ENCODE results near the gene PXK.
"Not testable (repeated sequence)": the region's sequence is repeated elsewhere in the genome, so short reads cannot be mapped to it uniquely, and the experiment has no call there.

The PXK gene

DNA sequence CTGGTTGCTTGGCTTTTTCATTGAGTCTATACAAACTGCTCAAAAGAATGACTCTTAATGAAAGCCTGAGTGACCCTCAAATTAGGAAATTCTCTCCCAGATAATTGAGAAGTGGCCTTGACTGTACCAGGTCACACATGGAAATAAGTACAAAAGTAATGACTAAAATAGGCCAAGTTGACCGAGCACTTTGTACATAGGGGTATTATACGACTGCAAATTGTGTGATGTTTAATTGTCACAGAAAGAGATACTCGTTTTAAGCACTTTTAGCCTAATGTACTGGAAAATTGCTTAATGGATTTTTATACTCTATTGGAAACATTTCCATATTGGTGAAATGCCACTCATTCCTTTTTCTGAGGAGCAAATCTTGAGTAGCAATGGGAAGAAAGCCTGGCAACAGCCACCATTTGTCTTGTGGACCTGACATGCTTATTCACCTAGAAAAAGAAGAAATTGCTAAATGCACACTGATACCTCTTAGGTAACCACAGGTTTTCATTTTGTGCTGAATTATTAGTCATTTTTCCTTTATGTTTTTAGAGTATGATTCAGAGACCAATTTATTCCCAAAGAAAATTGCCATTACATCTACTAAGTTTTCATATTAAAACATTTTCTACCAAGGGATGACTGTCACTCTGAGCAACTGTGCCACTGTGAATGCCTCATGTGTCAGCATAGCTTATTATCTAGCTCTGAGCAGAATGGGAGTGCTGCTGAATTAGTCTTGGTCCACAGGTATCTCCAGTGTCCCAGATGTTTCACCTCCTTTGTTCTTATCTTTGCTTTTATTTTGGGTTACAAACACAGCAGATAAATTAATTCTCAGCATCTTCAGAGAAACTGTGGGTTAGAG is 8.9 kb upstream of the PXK start:
- no peak for DNase-seq (ENCODE audit: low read depth, low spot score)

DNA sequence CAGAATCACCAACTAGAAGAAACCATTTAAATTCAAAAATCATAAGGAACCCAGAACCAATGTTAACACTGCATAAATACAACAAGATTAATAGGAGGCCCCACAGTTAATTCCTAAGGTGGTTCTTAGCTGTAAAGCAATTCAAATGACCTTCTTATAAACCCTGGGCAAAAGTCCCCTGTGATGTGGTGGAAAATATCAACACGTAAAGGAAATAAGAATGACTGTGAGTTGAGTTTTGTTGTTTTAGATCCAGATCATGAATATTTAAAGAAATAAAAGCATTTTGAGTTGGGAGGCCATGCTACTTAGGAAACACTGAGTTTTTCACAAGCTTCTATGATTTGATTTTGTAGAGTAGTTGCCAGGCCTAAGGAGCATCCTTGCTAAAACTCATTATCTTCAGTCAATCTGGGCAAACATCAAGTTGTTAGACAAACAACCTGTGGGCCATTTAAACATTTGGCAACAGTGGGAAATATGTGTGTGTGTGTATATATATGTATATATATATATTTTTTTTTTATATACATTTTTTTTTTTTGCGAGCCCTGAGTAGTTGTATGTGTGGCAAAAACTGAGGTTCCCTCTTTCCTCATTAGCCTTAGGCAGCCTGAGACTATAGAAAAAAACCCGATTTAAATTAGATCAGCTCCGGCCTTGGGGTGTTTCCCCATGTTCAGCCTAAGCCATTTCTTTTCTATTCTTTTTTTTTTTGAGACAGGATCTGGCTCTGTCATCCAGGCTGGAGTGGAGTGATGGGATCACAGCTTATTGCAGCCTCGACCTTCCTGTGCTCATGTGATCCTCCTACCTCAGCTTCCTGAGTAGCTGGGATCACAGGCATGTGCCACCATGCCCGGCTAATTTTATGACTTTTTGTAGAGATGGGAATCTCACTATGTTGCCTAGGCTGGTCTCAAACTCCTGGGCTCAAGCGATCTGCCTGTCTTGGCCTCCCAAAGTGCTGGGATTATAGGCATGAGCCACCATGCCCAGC is 8.0 kb upstream of the PXK start:
- no peak for DNase-seq (ENCODE audit: low read depth, low spot score)

DNA sequence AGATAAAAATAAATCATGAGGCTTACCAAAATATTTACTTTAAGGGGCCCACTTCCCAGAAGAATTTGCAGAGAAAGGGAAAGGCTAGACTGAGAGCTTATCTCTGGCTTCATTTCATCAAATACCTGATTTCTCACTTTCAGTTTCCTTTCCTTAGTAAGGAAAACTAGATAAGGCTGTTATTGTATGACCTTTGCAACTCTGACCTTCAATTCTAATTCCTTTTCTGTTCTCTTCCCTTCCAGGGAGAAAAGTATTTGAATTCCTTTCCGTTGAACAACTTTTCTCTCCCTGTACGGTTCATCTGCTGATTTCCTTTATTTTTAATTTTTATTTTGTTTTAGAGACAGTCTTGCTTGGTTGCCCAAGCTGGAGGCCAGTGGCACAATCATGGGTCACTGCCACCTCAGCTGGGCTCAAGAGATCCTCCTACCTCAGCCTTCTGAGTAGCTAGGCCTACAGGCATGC is 7.1 kb upstream of the PXK start:
- DNase-seq (ENCODE audit: low read depth, low spot score), result no peak

DNA sequence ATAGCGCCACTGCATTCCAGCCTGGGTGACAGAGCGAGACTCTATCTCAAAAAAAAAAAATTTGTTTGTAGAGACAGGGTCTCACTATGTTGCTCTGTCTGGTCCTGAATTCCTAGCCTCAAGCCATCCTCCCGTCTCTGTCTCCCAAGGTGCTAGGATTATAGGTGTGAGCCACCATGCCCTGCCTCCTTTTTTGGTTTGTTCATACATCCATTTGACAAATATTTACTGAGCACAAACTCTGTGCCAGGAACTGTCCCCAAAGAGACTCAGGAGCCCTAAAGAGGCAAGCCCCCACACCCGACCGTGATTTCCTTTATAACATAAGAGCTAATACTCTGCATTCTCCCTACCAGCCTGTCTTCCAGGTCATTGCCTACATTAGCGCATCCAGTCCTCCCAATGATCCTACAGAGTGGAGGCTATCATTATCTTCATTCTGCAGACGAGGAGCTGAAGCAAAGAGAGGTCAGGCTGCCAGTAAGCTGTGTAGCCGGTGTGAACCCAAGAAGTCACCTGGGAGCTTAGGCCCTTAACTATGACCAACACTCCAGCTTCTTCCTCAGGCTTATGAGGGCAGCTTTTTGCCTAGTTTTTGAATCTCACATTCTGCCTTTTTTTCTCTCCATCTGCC is 6.3 kb upstream of the PXK start:
- DNase-seq (ENCODE audit: low read depth, low spot score), result no peak

DNA sequence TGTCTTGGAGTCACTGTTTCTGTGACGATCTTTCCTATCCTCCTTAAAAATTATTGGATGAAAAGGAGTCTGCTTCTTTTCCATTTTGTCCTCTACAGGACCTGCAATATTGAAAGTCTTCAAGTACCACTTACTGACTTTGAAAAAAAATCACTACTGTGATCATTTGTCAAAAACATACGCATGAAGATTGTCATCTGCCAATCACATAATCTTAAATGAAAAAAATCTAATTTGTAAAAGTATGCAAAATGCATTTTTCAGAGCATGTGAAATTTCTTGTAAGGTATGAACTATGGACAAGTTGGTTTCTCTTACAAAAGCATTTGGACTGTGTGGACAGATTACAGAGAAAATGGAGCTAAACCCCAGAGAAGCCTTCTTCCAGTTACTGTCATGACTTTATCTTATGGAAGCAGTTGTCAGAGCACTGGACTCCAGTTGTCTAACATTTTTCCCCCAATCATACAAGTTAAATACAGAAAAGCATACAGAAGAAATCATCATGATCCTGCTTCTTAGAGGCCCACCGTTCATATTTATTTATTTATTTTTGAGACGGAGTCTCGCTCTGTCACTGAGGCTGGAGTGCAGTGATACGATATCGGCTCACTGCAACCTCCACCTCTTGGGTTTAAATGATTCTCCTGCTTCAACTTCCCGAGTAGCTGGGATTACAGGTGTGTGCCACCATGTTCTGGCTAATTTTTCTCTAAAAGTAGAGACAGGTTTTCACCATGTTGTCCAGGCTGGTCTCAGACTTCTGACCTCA is 3.4 kb upstream of the PXK start:
- no peak for DNase-seq (ENCODE audit: low read depth, low spot score)

DNA sequence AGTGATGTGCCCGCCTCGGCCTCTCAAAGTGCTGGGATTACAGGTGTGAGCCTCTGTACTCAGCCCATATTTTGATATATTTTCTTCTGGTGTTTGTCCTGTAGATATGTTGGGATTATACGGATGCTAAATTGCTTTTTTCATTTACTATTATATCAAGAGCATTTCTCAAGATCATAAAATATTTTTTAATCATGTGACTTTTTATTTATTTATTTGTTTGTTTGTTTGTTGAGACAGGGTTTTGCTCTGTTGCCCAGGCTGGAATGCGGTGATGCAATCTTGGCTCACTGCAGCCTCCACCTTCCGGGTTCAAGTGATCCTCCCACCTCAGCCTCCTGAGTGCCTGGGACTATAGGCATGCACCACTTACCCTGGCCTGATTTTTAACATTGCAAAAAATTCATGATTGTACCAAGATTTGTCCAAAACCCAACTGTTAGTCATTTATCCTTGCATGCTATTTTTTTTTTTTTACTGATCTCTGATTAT is 2.7 kb upstream of the PXK start:
- no peak for DNase-seq (ENCODE audit: low read depth, low spot score)

DNA sequence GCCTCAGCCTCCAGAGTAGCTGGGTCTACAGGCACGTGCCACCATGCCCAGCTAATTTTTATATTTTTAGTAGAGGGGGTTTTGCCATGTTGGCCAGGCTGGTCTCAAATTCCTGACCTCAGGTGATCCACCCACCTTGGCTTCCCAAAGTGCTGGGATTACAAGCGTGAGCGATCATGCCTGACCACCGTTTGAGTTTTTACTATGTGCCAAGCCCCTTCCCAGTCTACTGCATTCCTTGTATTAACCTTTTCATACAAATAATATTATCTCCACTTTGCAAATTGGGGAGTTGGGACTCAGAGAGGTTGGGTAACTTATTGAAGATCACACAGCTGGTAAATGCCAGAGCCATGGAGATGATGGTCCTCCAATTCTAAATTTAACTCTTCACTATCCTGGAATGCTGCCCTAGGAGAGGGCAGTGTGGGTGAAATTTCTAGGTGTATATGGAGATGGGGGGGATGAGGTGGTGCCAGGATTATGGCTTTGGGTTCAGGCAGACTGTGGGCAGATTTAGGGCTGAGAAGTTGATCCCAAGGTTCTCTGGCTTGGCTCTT is 1.0 kb upstream of the PXK start:
- no peak for DNase-seq (ENCODE audit: low read depth, low spot score)

DNA sequence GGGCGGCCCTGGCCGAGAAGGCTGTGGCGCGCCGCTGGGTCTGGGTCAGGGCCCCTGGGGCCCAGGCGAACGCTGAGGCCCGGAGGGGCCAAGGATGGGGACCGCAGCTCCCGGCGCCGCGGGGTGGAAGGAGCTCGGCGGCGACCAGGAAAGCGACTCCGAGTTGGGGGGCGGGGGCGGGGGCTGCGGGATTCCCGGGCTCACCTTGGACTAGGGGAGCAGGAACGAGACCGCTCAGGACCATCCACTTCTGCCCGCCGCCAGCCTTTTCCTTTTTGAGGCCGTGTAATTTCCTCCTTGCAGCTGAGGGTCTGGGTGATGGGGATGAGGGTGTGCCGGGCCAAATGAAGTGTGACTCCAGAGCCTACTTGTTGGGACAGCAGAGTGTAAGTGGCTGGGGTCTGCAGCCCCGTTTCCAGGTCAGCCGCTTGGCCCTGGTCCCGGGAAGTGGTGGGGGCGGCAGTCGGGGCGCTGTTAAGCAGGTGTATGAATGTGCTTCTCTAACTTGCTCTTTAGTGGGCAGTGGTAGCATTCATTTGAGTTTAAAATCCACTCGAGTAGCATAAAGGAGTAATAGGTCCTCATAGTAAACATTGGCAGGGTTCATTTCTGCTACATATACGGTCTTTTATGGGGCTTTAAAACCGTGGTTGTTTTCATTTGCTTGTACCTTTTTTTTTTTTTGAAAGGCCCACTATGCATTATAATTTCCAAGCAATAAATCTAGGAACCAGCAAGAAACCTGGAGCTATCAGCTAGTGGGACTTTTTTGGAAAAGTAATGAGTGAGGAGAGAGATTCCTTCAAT is 717 bp downstream of the PXK start:
- DNase-seq (ENCODE audit: low read depth, low spot score), result no peak

DNA sequence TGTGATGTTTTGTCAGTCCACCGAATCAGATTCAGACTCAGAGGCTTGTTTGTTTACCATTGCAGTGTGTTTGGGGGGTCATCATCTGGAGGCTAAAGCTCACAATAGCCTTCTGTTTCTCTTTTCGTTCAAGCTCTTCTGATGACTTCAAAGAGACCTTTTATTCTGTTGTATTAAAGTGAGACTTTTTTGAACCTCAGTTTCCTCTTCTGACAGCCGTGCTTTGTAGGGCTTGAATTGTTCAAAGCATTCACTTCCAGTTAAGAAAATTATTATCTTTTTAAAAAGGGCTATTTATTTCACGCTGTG is 1.3 kb downstream of the PXK start:
- DNase-seq (ENCODE audit: low read depth, low spot score), result no peak

DNA sequence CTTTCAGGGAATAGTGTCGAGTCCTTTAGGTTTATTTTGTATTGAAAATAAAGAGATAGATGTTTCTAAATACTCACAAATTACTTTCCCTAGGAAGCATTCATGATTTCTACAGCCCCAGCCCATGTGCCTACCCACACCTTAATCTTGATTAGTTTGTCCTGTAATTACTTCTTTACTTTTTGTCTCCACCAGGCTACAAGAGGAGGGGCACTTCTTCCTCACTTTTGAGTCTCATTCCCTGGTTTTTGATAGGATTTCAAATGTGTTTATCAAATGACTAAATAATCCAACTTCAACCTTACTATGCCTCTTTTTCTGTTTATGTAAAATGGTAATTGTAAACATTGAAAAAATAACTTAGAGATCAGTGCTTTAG is 1.8 kb downstream of the PXK start:
- DNase-seq (ENCODE audit: low read depth, low spot score), result no peak

DNA sequence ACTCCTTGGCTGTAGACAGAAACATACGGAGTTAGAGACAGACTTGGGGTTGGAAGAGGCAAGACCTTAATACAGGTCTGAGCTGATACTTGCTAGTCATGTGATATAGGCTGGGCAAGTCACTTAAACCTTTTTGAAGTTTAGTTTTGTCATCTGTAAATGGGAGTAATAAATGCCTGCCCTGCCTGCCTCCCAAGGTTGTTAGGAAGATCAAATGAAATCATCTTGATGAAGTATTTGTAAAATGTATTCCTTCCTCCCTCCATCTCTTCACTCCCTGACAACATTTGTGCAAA is 2.9 kb downstream of the PXK start:
- no peak for DNase-seq (ENCODE audit: low read depth, low spot score)

DNA sequence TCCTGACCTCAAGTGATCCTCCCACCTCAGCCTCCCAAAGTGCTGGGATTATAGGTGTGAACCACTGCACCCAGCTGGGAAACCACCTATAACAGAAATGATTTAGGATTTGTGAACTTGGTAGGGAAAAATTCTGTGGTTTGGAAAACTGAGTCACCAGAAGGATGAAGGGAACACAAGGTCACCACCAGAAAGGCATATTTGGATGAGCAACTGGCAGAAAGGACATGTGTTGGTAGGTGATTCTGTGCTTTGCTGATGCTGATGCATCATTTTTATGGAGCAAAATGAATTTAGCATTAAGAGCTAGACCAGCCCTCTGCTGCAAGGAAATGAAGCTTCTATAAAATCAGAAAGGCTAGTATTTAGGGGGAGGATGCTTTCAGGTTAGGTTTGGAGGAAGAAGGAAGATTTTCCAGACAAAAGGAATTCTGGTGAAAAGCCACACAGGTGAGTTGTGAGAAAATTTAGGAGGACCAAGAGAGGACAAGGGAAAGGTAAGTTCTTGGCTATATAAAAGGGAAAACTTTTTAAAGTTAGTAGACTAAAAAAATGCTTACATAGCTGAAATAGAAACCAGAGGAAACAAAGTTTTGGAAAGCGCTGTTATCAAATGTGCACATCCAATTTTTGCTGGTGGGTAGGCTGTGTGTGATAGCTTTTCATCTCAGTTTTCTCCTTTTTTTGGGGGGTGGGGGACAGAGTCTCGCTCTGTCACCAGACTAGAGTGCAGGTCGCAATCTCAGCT is 3.6 kb downstream of the PXK start:
- DNase-seq (ENCODE audit: low read depth, low spot score), result no peak

DNA sequence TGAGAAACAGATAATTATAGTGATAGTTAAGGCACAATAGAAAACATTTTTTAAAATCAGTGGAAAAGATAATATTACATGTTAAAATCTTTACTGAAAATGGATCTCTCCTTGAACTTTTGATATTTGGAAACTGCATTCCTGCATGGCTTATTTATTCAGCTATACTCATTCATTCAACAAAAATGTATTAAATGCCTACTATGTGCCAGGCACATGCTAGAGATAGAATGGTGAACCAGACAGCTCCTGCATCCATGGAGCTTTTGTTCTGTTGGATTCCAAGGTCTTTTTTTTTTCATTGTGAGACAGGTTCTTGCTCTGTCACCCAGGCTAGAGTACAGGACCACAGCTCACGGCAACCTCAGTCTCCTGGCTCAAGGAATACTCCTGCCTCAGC is 4.5 kb downstream of the PXK start:
- no peak for DNase-seq (ENCODE audit: low read depth, low spot score)

DNA sequence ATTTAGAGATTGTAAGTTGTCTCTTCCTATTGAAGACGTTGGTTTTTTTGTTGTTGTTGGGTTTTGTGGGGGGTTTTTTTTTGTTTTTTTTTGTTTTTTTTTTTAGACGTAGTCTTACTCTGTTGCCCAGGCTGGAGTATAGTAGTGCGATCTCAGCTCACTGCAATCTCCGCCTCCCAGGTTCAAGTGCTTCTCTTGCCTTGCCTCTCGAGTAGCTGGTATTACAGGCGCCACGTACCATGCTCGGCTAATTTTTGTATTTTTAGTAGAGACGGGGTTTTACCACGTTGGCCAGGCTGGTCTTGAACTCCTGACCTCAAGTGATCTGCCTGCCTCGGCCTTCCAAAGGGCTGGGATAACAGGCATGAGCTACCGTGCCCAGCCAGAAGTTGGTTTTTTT is 6.5 kb downstream of the PXK start:
- not testable (repeated sequence) for DNase-seq (ENCODE audit: low read depth, low spot score)

DNA sequence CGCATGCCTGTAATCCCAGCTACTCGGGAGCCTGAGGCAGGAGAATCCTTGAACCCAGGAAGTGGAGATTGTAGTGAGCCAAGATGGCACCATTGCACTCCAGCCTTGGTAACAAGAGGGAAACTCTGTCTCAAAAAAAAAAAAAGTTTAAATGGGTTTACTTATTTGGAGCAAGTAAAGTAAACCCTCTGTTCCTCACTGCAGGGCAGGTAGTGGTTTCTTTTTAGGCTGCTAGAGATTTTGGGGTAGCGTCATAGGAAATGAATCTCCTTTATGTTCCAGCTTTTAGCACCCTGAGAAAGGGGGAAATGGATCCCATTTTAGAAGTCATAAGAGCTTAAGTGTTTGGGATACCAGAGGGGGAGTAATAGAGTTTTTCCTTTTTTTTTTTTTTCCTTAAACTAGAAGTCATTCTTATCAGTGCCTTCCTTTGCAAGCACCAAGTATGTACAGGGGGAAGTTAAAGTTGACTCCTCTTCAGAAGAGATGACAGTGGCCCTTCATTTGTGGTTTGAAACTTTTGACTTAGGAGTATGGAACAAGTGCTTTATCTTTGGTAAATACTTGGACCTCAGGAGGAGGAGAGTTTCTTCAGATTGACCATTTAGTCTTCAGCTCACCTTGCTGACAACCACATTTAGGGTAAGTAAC is 8.0 kb downstream of the PXK start:
- no peak for DNase-seq (ENCODE audit: low read depth, low spot score)

DNA sequence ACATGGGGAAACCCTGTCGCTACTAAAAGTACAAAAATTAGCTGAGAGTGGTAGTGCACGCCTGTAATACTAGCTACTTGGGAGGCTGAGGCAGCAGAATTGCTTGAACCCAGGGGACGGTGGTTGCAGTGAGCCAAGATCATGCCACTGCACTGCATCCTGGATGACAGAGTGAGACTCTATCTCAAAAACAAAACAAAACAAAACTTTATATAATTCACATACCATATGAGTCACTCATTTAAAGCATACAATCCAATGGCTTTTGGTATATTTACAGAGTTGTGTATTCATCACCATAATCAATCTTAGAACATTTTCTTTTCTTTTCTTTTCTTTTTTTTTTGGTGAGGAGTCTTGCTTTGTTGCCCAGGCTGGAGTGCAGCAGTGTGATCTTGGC is 8.7 kb downstream of the PXK start:
- DNase-seq (ENCODE audit: low read depth, low spot score), result no peak

DNA sequence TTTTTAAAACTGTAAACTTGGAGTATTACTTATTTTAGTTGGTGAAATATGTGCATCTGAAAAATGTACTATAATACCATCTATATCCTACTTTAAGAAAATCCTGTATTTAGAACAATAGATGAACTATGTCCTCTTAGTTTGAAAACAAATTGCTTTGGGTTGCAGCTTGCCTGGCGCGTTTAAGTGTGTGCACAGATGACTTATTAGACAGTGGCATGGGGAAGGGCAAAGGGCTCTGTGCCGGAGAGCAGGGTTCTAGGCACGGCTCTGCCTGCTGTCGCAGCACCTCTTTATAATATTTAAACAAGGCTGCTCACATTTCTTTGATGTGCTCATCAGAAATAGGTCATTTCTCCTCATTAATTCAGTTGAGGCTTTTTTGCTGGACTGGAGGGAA is 10.0 kb downstream of the PXK start:
- no peak for DNase-seq (ENCODE audit: low read depth, low spot score)

DNA sequence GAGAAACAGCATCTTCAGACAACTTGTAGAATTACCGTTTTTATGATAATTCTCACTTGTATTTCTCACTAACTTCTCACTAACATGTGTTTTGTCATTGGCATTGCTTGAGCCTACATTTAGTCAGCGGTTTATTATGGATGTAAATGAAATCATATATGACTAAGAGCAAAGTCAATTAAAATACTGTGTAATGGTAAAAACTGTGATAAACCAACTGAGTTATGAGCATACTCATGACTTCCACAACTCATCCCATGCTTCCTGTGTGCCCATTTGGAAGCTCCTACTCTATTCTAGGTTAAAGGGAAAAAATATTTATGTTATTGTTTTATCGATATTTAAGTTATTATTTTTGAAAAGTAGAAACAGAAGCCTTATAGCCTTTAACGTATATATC is 12.8 kb downstream of the PXK start:
- no peak for DNase-seq (ENCODE audit: low read depth, low spot score)

DNA sequence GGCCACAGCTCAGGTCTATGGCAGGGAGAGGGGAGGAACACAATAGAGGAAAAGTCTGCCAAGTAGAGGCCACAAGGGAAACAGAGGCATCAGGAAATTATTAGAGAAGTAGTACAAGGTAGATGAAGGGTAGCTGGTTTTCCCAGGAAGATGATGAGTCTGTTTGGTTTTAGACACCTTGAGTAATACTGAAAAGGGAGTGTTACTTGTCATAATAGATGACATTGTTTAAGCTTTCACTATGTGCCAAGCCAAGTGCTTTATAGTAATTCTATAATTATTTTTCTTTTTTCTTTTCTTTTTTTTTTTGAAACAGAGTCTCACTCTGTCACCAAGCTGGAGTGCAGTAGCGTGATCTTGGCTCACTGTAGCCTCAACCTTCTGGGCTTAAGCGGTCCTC is 13.7 kb downstream of the PXK start:
- no peak for DNase-seq (ENCODE audit: low read depth, low spot score)

Data from activated CD4-positive, CD25-positive, alpha-beta regulatory T cell treated with anti-CD3 and anti-CD28 coated beads, Interleukin-2, amount 50 U/mL, for 16 hours (primary cell).